GM21619 (cell line): ENCODE measurements around the gene TTLL5.
"Not testable (repeated sequence)": the region's sequence is repeated elsewhere in the genome, so short reads cannot be mapped to it uniquely, and the experiment has no call there.

Experiments
- ATAC-seq: cut with Tn5 transposase; IDR thresholded peaks from one replicate; pipeline ENCODE4 v1.9.1; 2021; ENCODE audit not compliant: unreplicated experiment

Gene TTLL5

GRCh38 chr14:75826599-75826998, 165.6 kb downstream of the TTLL5 start:
- no peak for ATAC-seq

GRCh38 chr14:75827331-75827730, 166.3 kb downstream of the TTLL5 start:
- ATAC-seq = no peak

- ATAC-seq = no peak
These were observed 168.3 kb downstream of the TTLL5 start for GRCh38 chr14:75829316-75829715.

GRCh38 chr14:75831455-75831854, 170.4 kb downstream of the TTLL5 start:
- no peak for ATAC-seq

- ATAC-seq = no peak
These were observed 170.9 kb downstream of the TTLL5 start for GRCh38 chr14:75831952-75832351.

GRCh38 chr14:75832621-75833297, 171.7 kb downstream of the TTLL5 start:
- ATAC-seq = no peak

GRCh38 chr14:75833326-75834020, 172.4 kb downstream of the TTLL5 start:
- ATAC-seq = no peak

GRCh38 chr14:75835156-75835725, 174.2 kb downstream of the TTLL5 start:
- no peak for ATAC-seq

- no peak for ATAC-seq
These were observed 174.7 kb downstream of the TTLL5 start for GRCh38 chr14:75835737-75836136.

GRCh38 chr14:75837151-75837787, 176.2 kb downstream of the TTLL5 start:
- no peak for ATAC-seq

- no peak for ATAC-seq
These were observed 179.9 kb downstream of the TTLL5 start for GRCh38 chr14:75840911-75841310.

- no peak for ATAC-seq
These were observed 181.5 kb downstream of the TTLL5 start for GRCh38 chr14:75842551-75842950.

- no peak for ATAC-seq
These were observed 183.4 kb downstream of the TTLL5 start for GRCh38 chr14:75844486-75844885.

GRCh38 chr14:75845136-75845804, 184.2 kb downstream of the TTLL5 start:
- no peak for ATAC-seq

- ATAC-seq = not testable (repeated sequence)
These were observed 185.6 kb downstream of the TTLL5 start for GRCh38 chr14:75846694-75847093.

GRCh38 chr14:75847584-75847983, 186.5 kb downstream of the TTLL5 start:
- ATAC-seq = no peak

- ATAC-seq = no peak
These were observed 187.3 kb downstream of the TTLL5 start for GRCh38 chr14:75848167-75848913.

- no peak for ATAC-seq
These were observed 188.4 kb downstream of the TTLL5 start for GRCh38 chr14:75849300-75849895.

GRCh38 chr14:75851574-75851866, 190.5 kb downstream of the TTLL5 start:
- ATAC-seq = no peak

- ATAC-seq = no peak
These were observed 193.2 kb downstream of the TTLL5 start for GRCh38 chr14:75854111-75854799.
